HG03460 (cell line): ENCODE data around the gene SMIM41.

Source experiments
- ATAC-seq: cut with Tn5 transposase; IDR thresholded peaks from one replicate; pipeline ENCODE4 v1.9.1; 2021; ENCODE audit not compliant: unreplicated experiment

SMIM41 gene

GRCh38 chr12:52063082-52063924 is 16.2 kb upstream of the SMIM41 start:
- ATAC-seq, result no peak

- ATAC-seq, result no peak
Observed at GRCh38 chr12:52063981-52064649, 15.4 kb upstream of the SMIM41 start.

GRCh38 chr12:52066346-52067080 is 13.0 kb upstream of the SMIM41 start:
- ATAC-seq, result no peak

GRCh38 chr12:52067081-52067374 is 12.5 kb upstream of the SMIM41 start:
- no peak for ATAC-seq

GRCh38 chr12:52069327-52070184 is 9.9 kb upstream of the SMIM41 start, which contains the start of gene ATG101:
ATG101 (plus strand) TSS chr12:52069978; CDS start chr12:52073651, 3,673 bp downstream.
- ATAC-seq, result peak; percentile 91

- ATAC-seq, result peak; percentile 17
Observed at GRCh38 chr12:52070185-52070925, 9.1 kb upstream of the SMIM41 start.

GRCh38 chr12:52073531-52074381 is 5.7 kb upstream of the SMIM41 start:
- peak; percentile 30 for ATAC-seq

GRCh38 chr12:52074971-52075724 is 4.4 kb upstream of the SMIM41 start:
- ATAC-seq, result no peak

GRCh38 chr12:52076811-52077210 is 2.7 kb upstream of the SMIM41 start:
- ATAC-seq, result no peak

GRCh38 chr12:52078276-52078675 is 1.2 kb upstream of the SMIM41 start:
- ATAC-seq, result no peak

- no peak for ATAC-seq
Observed at GRCh38 chr12:52080403-52081251, 1.1 kb downstream of the SMIM41 start.

GRCh38 chr12:52081263-52081733 is 1.8 kb downstream of the SMIM41 start:
- peak; percentile 74 for ATAC-seq

GRCh38 chr12:52082026-52082668 is 2.6 kb downstream of the SMIM41 start:
- no peak for ATAC-seq

- ATAC-seq, result no peak
Observed at GRCh38 chr12:52082669-52082987, 3.1 kb downstream of the SMIM41 start.

GRCh38 chr12:52082988-52083637 is 3.6 kb downstream of the SMIM41 start:
- ATAC-seq, result no peak

GRCh38 chr12:52083638-52083996 is 4.1 kb downstream of the SMIM41 start:
- ATAC-seq, result no peak
